ENCODE data around the gene GID8. TPM values are rescaled to one million over a fixed set of nuclear protein-coding genes. Genes with fewer than 3 reads are reported as not detected.

GID8 gene
- total and polyA plus RNA-seq, 5 donors: 8.9 to 22.1 (median 19.7) TPM

DNA sequence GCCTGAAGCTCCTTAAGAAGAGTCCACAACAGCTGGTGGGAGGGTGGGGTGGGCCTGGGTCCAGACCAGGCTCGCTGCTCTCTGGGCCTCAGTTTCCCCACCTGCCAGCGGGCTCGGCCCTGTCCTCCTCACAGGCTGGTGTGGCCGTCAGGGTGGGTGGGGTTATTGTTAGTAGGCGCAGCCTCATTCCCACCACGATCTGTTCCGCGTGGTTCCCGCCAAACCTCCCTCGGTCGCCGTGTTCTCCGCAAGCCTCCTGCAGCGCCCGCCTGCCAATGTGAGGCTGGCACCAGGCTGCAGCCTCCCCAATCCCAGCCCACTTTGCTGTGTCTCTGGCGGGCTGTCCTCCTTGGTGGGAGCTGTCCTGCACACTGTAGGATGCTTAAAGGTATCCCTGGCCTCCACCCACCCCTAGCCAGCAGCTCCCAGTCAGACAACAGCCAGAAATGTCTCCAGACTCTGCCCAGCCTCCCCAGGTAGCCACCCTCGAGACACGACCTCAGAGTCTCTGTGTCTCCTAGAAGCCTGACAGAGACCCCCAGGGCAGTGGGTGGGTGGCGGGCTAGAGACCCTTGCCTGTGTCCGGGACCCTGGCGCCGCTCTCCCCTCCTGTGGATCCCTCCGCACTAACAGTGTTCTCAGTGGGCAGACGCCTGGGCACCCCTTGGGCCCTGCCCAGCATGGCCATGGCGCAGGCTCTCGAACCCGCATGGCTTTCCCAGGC, 29.8 kb downstream of the GID8 start:
- Histone ChIP-seq H3K9me3 (ENCODE audit: control insufficient read depth, low read length) (no peaks in the 10 kb centered on the region), H3K4me1 (ENCODE audit: control insufficient read depth, insufficient read depth, low read length) (no peaks in the 10 kb centered on the region), H3K27ac (ENCODE audit: low read length) (no peak overlapping the region), H3K4me3 (ENCODE audit: low read length) (no peak overlapping the region), H3K27me3 (ENCODE audit: control insufficient read depth, insufficient read depth) (no peaks in the 10 kb centered on the region)
- DNase-seq: peak in 2 of 3 donors; percentile 38 to 41
- 92% methylated on average over 27 of the region's 27 CpGs for WGBS
- intact Hi-C loops (cut with DNase I): no loop called here
- ATAC-seq: no peak

DNA sequence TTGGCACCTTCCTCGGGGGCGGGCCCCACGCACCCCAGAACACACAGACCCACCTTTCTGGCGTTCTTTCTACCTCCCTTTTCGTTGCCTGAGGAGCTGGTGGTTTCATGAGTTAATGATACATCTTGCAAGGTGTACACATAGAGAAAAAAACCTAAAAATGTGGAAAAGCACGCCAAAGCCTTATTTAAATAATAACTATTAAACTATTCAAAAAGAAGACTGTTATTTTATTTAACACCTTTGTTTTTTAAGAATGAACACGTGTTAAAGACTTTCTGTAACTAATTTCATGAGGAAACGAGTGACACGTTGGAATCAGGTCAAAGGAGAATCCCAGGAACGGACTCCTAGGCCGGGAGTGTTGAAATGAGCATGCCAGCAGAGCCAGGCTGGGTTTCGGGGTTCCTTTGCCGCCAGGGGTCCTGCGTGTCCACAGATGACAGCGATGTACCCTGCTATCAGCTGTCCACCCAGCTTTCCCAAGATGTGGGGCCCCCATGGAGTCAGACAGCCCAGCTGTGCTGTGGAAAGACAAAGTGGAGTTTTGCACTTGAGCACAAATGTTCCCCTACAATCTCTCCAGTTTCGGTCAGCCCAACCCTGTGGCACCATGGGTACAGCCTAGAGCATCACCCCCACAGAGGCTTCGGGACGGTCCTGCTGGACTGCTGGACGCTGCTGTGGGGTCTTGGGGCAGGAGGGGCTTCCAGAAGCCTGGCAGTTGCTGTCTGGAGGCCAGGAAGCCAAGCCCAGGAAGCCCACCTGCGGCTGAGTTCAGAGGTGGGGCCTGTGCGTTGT, 30.6 kb downstream of the GID8 start:
- H3K27me3 ChIP-seq (ENCODE audit: control insufficient read depth, insufficient read depth): no peaks in the 10 kb centered on the region
- DNase-seq: no peak
- H3K4me3 ChIP-seq (ENCODE audit: low read length): no peak overlapping the region
- no peak for ATAC-seq
- no peaks in the 10 kb centered on the region for H3K9me3 ChIP-seq (ENCODE audit: control insufficient read depth, low read length)
- no peaks in the 10 kb centered on the region for H3K4me1 ChIP-seq (ENCODE audit: control insufficient read depth, insufficient read depth, low read length)
- no peak overlapping the region for H3K27ac ChIP-seq (ENCODE audit: low read length)
- intact Hi-C loops (cut with DNase I): no loop called here
- WGBS: 71% methylated on average over 21 of the region's 21 CpGs

DNA sequence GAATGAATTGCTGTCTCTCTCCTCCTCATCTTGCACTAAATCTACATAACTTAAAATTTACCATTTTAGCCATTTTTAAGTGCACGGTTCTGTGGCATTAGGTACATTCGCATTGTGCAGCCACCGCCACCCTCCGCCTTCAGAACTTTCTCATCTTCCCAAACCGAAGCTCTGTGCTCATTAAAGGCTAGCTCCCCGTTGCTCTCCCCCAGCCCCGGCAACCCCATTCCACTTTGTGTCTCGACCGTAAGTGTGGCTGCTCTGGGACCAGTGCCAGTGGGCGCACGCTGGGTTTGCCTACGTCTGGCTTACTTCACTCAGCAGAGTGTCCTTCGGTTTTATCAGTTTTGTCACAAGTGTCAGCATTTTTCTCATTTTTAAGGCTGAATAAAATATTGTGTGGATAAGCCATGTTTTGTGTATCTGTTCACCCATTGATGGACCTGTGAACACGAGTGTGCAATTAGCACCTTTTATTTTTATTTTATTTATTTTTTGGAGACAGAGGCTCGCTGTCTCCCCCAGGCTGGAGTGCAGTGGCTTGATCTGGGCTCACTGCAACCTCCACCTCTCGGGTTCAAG, 31.3 kb downstream of the GID8 start:
- WGBS: 43% methylated on average over 16 of the region's 16 CpGs
- Histone ChIP-seq H3K4me3 (ENCODE audit: low read length) (no peak overlapping the region), H3K27me3 (ENCODE audit: control insufficient read depth, insufficient read depth) (no peaks in the 10 kb centered on the region), H3K27ac (ENCODE audit: low read length) (no peak overlapping the region), H3K9me3 (ENCODE audit: control insufficient read depth, low read length) (no peaks in the 10 kb centered on the region), H3K4me1 (ENCODE audit: control insufficient read depth, insufficient read depth, low read length) (no peaks in the 10 kb centered on the region)
- ATAC-seq (no peak), DNase-seq (no peak)
- intact Hi-C loops (cut with DNase I): no loop called here

DNA sequence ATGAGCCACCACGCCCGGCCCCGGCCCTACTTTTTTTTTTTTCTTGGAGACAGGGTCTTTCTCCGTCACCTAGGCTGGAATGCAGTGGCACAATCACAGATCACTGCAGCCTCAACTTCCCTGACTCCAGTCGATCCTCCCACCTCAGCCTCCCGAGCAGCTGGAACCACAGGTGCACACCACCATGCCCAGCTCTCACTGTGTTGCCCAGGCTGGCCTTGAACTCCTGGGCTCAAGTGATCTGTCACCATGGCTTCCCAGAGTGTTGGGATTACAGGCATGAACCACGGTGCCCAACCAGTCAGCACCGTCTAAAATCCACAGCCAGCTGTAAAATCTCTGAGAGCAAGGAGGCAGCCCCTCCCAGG, 32.0 kb downstream of the GID8 start:
- Histone ChIP-seq H3K27ac (ENCODE audit: low read length) (no peak overlapping the region), H3K4me1 (ENCODE audit: control insufficient read depth, insufficient read depth, low read length) (no peaks in the 10 kb centered on the region), H3K9me3 (ENCODE audit: control insufficient read depth, low read length) (no peaks in the 10 kb centered on the region), H3K27me3 (ENCODE audit: control insufficient read depth, insufficient read depth) (no peaks in the 10 kb centered on the region), H3K4me3 (ENCODE audit: low read length) (no peak overlapping the region)
- intact Hi-C loops (cut with DNase I): no loop called here
- DNase-seq: no peak
- no peak for ATAC-seq
- 78% methylated on average over 8 of the region's 8 CpGs for WGBS

DNA sequence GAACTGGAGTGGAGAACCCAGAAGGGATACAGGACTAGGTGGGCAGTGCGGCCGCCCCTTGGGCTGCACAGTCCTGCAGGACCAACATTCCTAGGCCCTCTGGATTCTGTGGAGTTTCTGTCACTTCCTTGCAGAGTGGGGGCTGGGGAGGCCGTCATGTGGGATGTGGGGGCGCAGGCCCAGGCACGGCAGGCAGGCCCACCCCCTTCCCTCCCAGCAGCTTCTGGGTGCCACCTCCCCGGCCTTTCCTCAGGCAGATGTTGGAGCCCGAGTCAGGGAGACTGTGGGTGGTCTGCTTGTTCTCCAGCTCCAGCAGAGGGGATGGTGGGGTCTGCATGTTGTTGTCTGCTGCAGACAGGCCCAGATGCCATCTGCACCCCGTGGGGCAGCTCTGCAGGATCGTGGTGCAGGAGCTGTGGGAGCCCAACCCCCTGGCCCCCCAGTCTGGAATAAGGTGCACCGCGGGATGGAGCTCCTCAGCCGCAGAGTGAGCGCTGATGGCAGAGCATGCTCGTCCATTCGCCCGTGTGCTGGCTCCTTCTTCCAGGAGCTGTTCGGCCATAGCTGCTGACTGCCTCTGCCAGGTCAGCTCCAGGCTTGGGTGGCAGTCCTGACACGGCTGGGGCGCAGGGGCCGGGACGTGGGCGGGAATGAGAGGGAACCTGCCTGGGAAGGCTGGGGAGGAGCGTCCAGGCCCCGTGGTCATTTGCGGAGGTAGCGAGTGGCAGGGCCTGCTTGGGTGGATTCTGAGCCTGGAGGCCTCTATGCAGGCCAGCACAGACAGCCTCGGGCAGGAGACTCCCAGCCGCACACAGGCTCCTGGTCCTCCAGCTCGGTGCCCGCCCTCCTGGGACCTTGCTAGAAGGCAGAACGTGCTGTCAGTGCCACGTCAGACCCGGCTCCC, 32.6 kb downstream of the GID8 start:
- Histone ChIP-seq H3K4me1 (ENCODE audit: control insufficient read depth, insufficient read depth, low read length) (no peaks in the 10 kb centered on the region), H3K4me3 (ENCODE audit: low read length) (no peak overlapping the region), H3K9me3 (ENCODE audit: control insufficient read depth, low read length) (no peaks in the 10 kb centered on the region), H3K27me3 (ENCODE audit: control insufficient read depth, insufficient read depth) (no peaks in the 10 kb centered on the region), H3K27ac (ENCODE audit: low read length) (no peak overlapping the region)
- intact Hi-C loops (cut with DNase I): no loop called here
- DNase-seq (no peak), ATAC-seq (no peak)
- WGBS: 68% methylated on average over 33 of the region's 33 CpGs

DNA sequence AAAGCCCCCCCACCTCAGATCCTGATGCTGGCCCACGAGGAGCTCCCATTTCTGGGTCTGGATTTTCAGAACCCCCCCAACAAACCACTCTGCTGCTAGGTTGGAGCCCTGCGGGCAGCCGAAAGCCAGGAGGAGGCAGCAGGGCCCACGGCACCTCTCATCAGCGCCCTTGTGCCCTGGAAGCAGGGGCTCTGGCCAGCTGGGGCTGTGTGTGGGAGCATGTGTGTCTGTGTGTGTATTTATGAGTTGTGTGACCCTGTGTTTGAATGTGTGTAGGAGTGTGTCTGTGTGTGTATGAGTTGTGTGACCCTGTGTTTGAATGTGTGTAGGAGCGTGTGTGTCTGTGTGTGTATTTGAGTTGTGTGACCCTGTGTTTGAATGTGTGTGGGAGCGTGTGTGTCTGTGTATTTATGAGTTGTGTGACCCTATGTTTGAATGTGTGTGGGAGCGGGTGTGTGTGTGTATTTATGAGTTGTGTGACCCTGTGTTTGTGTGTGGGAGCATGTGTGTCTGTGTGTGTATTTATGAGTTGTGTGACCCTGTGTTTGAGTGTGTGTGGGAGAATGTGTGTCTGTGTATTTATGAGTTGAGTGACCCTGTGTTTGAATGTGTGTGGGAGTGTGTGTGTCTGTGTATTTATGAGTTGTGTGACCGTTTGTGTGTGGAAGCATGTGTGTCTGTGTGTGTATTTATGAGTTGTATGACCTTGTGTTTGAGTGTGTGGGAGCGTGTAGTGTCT, 33.4 kb downstream of the GID8 start:
- Histone ChIP-seq H3K9me3 (ENCODE audit: control insufficient read depth, low read length) (no peaks in the 10 kb centered on the region), H3K4me1 (ENCODE audit: control insufficient read depth, insufficient read depth, low read length) (no peaks in the 10 kb centered on the region), H3K27me3 (ENCODE audit: control insufficient read depth, insufficient read depth) (no peaks in the 10 kb centered on the region), H3K27ac (ENCODE audit: low read length) (no peak overlapping the region), H3K4me3 (ENCODE audit: low read length) (no peak overlapping the region)
- intact Hi-C loops (cut with DNase I): no loop called here
- WGBS: 67% methylated on average over 10 of the region's 10 CpGs
- ATAC-seq: no peak
- no peak for DNase-seq

DNA sequence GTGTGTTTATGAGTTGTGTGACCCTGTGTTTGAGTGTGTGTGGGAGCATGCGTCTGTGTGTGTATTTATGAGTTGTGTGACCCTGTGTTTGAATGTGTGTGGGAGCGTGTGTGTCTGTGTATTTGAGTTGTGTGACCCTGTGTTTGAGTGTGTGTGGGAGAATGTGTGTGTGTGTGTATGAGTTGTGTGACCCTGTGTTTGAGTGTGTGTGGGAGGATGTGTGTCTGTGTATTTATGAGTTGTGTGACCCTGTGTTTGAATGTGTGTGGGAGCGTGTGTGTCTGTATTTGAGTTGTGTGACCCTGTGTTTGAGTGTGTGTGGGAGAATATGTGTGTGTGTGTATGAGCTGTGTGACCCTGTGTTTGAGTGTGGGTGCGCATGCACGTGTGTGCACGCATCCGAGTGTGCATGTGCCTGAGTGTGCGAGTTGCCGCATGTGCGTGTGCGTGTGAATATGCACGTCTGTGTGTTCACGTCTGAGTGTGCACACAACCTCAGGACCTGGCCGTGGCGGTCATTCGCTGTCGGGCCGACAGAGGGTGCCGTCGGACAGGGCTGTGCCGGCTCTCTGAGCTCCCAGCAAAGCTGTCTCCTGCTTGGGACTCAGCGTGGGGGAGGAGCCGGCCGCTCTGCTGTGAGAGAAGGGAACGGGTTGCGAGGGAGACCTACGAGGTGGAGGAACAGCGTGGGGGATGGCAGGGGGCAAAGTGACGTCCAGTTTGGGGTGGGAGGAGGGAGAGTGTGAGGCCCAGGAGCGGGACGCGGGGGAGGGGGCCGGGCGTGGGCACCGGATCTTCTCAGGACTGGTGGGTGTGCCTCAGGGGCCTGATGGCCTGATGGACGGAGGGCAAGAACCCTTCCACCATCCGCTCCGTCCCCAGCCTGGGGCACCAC, 34.2 kb downstream of the GID8 start:
- Histone ChIP-seq H3K27me3 (ENCODE audit: control insufficient read depth, insufficient read depth) (no peaks in the 10 kb centered on the region), H3K4me1 (ENCODE audit: control insufficient read depth, insufficient read depth, low read length) (no peaks in the 10 kb centered on the region), H3K9me3 (ENCODE audit: control insufficient read depth, low read length) (no peaks in the 10 kb centered on the region), H3K4me3 (ENCODE audit: low read length) (no peak overlapping the region), H3K27ac (ENCODE audit: low read length) (no peak overlapping the region)
- peak; percentile 86 to 95 (median 94) for DNase-seq
- peak; percentile 90 to 91 for ATAC-seq
- intact Hi-C loops (cut with DNase I): loop anchor here in 1 of 4 donors (2.0 kb wide), 1 partner anchor 37 kb away; no protein-coding TSS in a partner anchor
- WGBS: 6% methylated on average over 38 of the region's 38 CpGs

DNA sequence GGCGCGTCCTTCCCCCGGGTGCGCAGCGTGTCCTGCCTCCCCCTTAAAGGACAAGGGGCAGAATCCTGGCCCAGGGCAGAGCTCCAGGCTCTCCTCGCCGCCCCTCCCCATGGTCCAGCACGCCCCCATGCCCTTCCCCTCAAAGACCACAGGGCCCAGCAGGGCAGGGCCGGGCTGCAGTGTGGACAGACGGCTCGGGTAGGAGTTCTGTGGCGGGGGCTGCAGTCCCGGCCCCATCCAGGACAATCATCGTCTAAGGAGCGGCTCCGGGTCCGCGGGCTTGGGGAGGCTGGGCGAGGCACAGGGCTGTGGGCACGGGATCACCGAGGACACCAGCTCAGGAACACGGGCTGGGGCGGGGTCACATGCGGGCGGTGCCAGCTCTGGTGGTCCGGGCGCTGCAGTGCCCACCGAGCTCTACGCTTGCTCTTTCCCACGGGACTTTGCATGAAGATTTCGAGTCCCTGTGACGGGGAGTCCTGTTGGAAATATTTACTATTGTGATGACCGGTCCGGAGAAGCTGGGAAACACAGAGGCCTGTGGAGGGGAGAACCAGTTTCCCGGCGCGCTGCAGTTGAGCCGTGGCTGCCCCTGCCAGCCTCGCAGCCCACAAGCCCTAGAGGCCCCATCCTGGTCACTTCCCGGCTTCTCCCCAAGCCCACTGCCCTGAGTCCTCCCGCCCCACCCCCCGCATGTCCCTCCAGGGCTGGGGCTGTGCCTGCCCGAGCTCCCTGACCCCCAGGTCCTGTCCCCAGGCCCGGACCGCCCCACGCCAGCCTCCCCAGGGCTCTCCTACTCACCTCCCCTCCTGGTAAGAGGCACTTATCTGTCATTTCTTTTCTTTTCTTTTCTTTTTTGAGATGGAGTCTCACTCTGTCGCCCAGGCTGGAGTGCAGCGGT, 35.1 kb downstream of the GID8 start:
- intact Hi-C loops (cut with DNase I): loop anchor here in 1 of 4 donors (2.0 kb wide), 1 partner anchor 36 kb away; no protein-coding TSS in a partner anchor
- Histone ChIP-seq H3K9me3 (ENCODE audit: control insufficient read depth, low read length) (no peaks in the 10 kb centered on the region), H3K4me3 (ENCODE audit: low read length) (no peak overlapping the region), H3K27ac (ENCODE audit: low read length) (no peak overlapping the region), H3K4me1 (ENCODE audit: control insufficient read depth, insufficient read depth, low read length) (no peaks in the 10 kb centered on the region), H3K27me3 (ENCODE audit: control insufficient read depth, insufficient read depth) (no peaks in the 10 kb centered on the region)
- ATAC-seq: peak in 1 of 2 donors; percentile 17
- 16% methylated on average over 48 of the region's 48 CpGs for WGBS
- DNase-seq: no peak

DNA sequence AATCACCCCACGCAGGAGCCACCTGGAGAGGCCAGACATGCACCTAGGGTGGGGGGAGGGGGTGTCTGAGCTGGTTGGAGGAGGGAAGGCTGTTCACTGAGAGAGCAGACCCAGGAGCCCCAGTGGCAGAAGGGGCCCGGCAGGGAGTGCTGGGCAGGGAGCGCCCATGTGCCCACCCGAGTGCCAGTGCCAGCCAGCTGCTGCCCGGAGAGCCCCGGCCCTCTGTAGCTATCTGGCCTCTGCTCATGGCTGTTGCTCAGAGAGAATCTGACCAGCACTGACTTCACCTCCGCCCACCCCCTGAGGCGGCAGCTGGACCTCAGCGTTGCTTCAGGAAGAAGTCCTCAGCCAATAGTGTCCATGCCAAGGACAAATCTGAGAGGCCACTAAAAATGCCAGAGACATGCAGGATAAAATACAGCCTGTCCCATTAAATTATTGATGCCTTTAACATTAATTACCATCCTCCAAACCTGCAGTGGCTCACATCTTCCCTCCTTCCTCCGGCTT, 37.4 kb downstream of the GID8 start:
- intact Hi-C loops (cut with DNase I): no loop called here
- H3K27me3 ChIP-seq (ENCODE audit: control insufficient read depth, insufficient read depth): no peaks in the 10 kb centered on the region
- WGBS: 59% methylated on average over 10 of the region's 10 CpGs
- no peak overlapping the region for H3K27ac ChIP-seq (ENCODE audit: low read length)
- H3K4me3 ChIP-seq (ENCODE audit: low read length): no peak overlapping the region
- no peaks in the 10 kb centered on the region for H3K9me3 ChIP-seq (ENCODE audit: control insufficient read depth, low read length)
- H3K4me1 ChIP-seq (ENCODE audit: control insufficient read depth, insufficient read depth, low read length): no peaks in the 10 kb centered on the region
- DNase-seq: no peak
- ATAC-seq: no peak
